OCI-LY1 (cell line): ENCODE measurements around the gene GHRL.

ENCODE experiments used
- EZH2 ChIP-seq: fragments of 200-600 bp; sonication (generic), shearing (Covaris generic); IDR thresholded peaks from 2 replicates; pipeline ENCODE4 v1.8.0; 2017; ENCODE audit warnings: borderline replicate concordance, mixed run types, mild to moderate bottlenecking, antibody characterized with exemption, low read length, moderate library complexity, mixed read lengths
- TF ChIP-seq, protein P1 (sequence below): fragments of 200-600 bp; sonication (generic), shearing (Covaris generic); IDR thresholded peaks from 2 replicates; pipeline ENCODE4 v1.5.1; 2017; ENCODE audit warnings: mild to moderate bottlenecking, antibody characterized with exemption, low read length, moderate library complexity, mixed read lengths

DNA sequence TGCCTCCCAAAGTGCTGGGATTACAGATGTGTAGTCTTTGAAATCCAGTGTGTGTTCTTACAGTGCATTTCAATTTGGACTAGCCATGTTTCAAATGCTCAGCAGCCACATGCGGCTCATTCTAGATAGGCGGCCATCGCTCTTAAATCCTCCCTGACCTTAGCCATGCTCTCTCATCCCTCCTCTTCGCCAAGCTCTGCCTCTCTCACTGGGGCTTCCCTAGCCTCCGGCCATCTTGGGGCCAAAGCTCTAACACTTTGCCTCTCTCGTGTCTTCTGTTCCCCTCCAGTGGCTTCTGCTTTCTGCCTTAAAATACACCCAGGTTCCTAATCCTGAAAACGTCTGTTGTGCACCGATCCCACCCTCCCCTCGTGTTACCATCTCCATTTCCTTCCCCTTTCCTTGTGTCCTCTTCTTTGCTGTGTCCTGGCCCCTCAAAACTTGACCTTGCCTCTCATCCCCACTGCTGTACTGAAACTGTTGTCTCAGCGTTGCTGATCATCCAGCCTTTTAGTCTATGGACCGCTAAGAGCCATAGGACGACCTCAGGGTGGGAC is 1.4 kb upstream of the GHRL start:
- TF ChIP-seq, protein P1, sequence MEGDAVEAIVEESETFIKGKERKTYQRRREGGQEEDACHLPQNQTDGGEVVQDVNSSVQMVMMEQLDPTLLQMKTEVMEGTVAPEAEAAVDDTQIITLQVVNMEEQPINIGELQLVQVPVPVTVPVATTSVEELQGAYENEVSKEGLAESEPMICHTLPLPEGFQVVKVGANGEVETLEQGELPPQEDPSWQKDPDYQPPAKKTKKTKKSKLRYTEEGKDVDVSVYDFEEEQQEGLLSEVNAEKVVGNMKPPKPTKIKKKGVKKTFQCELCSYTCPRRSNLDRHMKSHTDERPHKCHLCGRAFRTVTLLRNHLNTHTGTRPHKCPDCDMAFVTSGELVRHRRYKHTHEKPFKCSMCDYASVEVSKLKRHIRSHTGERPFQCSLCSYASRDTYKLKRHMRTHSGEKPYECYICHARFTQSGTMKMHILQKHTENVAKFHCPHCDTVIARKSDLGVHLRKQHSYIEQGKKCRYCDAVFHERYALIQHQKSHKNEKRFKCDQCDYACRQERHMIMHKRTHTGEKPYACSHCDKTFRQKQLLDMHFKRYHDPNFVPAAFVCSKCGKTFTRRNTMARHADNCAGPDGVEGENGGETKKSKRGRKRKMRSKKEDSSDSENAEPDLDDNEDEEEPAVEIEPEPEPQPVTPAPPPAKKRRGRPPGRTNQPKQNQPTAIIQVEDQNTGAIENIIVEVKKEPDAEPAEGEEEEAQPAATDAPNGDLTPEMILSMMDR = no peak
- no peak for TF ChIP-seq EZH2
